GM19468 (cell line): ENCODE data around the gene EMP2.

Source experiments
- ATAC-seq: cut with Tn5 transposase; IDR thresholded peaks from one replicate; pipeline ENCODE4 v1.9.1; 2021; ENCODE audit warnings: mild to moderate bottlenecking, moderate library complexity, moderate number of reproducible peaks; ENCODE audit not compliant: unreplicated experiment; ENCODE audit errors: extremely low read depth

The EMP2 gene

GRCh38 chr16:10501016-10501607 lies 79.3 kb downstream of the EMP2 start:
- ATAC-seq, result no peak

DNA sequence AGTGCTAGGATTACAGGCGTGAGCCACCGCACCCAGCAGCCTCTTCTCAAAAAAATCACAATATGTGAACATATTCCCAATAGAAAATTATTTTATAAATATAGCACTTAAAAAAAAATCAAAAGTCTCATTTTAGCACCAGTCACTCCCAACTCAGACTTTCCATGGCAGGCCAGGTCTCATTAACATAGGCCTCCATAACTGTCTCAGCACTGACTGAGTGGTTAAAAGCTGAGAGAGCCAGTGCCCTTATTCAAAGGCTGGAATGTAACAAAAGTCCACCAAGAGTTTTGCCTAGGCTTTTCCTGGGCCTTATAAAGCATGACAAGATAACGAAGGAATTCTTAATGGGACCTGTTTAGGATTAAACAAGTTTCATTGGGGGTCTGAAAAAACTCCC lies 79.8 kb downstream of the EMP2 start:
- ATAC-seq, result no peak

DNA sequence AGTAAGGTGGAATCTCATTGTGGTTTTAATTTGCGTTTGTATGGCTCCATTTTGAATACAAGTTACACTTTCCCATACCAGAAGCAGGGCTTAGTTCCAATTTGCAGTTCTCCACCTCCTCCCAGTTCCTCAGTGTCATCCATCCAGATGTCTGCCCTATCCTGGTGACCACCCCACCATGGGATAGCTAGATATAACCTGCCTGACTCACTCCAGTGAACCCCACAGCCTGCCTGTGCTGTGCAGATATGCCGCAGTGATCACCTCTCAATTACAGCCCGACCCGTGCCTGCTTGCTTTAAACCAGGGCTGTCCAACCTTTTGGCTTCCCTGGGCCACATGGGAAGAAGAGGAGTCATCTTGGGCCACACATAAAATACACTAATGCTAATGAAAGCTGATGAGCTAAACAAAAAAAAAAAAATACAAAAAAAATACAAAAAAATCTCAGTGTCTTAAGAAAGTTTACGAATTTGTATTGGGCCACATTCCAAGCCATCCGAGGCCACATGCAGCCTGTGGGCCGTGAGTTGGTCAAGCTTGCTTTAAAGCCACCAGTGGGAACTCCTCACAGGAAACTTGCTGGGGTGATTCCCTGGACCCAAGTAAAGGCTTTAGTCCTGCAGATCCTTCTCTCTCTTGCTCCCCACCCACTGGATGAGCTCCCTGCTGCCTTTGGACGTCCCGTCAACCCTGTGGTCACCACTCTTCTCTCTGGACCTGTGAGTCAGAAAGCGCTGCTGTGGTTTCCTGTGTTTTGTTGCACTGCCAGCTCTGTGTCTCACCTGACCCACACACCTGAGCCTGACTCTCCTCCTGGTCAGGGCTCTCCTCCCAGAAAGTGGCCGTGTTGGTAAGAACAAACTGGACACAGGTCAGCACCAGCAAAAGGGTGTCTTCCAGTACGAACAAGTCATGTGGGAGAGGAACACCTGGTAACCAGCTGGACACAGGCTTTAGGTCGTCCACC lies 83.0 kb downstream of the EMP2 start:
- ATAC-seq, result no peak

GRCh38 chr16:10495031-10495345 lies 85.4 kb downstream of the EMP2 start:
- no peak for ATAC-seq

DNA sequence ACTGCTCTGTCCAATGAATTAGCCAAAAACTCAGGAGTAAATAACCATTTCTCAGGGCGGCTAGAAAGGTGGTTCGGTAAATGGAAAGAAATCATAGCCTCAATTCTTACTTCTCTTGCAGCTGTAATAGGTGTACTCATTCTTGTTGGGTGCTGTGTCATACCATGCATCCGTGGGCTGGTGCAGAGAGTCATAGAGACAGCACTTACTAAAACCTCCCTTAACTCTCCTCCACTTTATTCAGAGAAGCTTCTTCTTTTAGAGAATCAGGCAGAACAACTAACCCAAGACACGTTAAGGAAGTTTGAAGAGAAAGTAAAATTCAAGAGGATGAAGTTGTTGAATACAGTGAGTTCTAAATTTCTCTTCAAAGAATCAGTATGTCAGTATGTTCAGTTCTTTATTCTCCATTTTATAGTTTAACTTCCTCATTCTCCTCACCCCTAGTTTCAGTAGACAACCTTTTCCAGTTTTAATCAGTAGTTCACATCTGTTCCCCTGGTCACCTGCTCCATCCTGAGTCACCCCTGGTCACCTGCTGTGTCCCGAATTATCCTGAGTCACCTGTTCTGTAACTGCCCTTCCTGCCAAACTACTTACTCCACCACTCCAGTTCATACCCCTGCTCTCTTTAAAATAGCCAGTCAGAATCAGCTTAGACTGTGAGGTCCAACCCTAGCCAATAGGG lies 85.9 kb downstream of the EMP2 start:
- no peak for ATAC-seq

GRCh38 chr16:10493276-10493675 lies 87.1 kb downstream of the EMP2 start:
- no peak for ATAC-seq

GRCh38 chr16:10490141-10490540 lies 90.3 kb downstream of the EMP2 start:
- ATAC-seq, result no peak

DNA sequence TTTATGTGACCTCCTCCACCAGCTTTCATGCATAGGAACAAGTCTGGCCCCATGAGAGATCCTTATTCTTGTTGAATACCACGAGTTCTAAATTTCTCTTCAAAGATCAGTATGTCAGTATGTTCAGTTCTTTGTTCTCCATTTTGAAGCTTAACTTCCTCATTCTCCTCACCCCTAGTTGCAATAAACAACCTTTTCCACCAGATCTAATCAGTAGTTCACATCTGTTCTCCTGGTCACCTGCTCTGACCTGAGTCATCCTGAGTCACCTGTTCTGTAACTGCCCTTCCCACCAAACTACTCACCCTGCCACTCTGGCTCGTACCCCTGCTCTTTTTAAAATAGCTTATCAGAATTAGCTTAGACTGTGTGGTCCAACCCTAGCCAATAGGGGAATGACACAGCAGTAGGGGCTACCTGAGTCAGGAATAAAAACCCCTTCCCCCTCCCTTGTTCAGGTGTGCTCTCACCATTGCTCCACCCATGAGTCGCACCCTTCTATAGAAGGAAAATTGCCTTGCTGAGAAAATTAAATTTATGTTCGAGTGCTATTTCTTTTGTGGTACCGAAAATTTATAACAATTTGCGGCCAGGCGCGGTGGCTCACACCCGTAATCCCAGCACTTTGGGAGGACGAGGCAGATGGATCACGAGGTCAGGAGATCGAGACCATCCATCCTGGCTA lies 94.6 kb downstream of the EMP2 start:
- ATAC-seq, result no peak

DNA sequence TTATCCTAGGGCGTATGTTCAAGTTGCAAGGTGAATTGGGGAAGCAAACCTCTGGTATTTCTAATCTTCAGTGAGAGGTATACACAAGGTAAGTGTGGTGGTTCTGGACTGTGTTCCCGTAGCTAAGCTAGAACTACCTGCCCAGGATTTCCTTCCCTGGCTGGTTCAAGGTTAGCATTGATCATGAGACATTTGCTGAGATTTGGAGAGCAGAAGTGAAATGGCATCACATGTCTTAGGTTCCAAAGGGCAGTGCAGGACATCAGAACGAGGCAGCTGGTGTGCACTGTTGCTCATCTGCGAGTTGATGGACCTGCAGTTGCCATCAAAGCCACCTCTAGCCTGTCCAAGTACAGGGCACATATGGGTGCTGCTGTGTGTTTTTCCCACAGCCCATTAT lies 95.2 kb downstream of the EMP2 start:
- ATAC-seq, result no peak

- no peak for ATAC-seq
Observed at GRCh38 chr16:10480151-10480550, 100.2 kb downstream of the EMP2 start.
